RWPE1 (cell line): Measurements from ENCODE around the gene MNT.

Experiments
- CTCF ChIA-PET: fragments of 350-600 bp; sonication (Branson Sonifier 250); formaldehyde crosslinking; extraction: SDS; loops from one replicate; lab custom pipeline; 2021; lab: Yijun Ruan, JAX
- POLR2A ChIA-PET: fragments of 400-600 bp; formaldehyde crosslinking; extraction: SDS; loops from one replicate; lab custom pipeline; 2020; ENCODE audit warnings: antibody characterized with exemption; ENCODE audit not compliant: low non-redundant PET; lab: Yijun Ruan, JAX
- DNase-seq: peaks from one replicate; pipeline ENCODE4 v3.0.0; 2012; ENCODE audit warnings: low spot score
- H3K27ac ChIP-seq: fragments of 450-650 bp; 2 replicates; pipeline ENCODE4 v1.5.1; 2017
- CTCF ChIP-seq: fragments of 450-650 bp; conservative IDR thresholded peaks from 2 replicates; pipeline ENCODE4 v1.5.1; 2017; ENCODE audit warnings: low read depth, mild to moderate bottlenecking

MNT gene

GRCh38 chr17:2379489-2380225, 21.2 kb downstream of the MNT start:
- POLR2A ChIA-PET: no interaction called here
- CTCF ChIA-PET: interaction anchor here (0.7 to 4.3 kb wide), 4 partner anchors 37 to 490 kb away, joined by 3 to 54 read pairs (median 4); no protein-coding TSS in a partner anchor
- TF ChIP-seq CTCF: no peak
- DNase-seq: no peak
- H3K27ac ChIP-seq: peak overlapping the region; percentile 99

GRCh38 chr17:2378905-2379304, 22.0 kb downstream of the MNT start:
- ChIA-PET CTCF (interaction anchor here (0.7 to 1.2 kb wide), 2 partner anchors 37 to 490 kb away, joined by 4 to 5 read pairs; no protein-coding TSS in a partner anchor), POLR2A (no interaction called here)
- H3K27ac ChIP-seq: peak overlapping the region; percentile 99
- no peak for DNase-seq
- TF ChIP-seq CTCF: no peak

GRCh38 chr17:2377659-2378058, 23.2 kb downstream of the MNT start:
- no peak for TF ChIP-seq CTCF
- ChIA-PET POLR2A (no interaction called here), CTCF (no interaction called here)
- H3K27ac ChIP-seq: peak overlapping the region; percentile 99
- no peak for DNase-seq

- CTCF ChIA-PET: interaction anchor here (0.7 kb wide), 1 partner anchor 47 kb away, joined by 3 read pairs; no protein-coding TSS in a partner anchor
- DNase-seq: no peak
- POLR2A ChIA-PET: no interaction called here
- no peak for TF ChIP-seq CTCF
- peak overlapping the region; percentile 99; the same call in 1 of the 2 replicates for H3K27ac ChIP-seq
Observed at GRCh38 chr17:2376107-2376506, 24.8 kb downstream of the MNT start.

GRCh38 chr17:2375406-2375805, 25.5 kb downstream of the MNT start:
- CTCF ChIA-PET: no interaction called here
- no peak for DNase-seq
- TF ChIP-seq CTCF: no peak
- POLR2A ChIA-PET: no interaction called here
- H3K27ac ChIP-seq: peak overlapping the region; percentile 17

- CTCF ChIA-PET: interaction anchor here (1.0 kb wide), 1 partner anchor 22 kb away, joined by 4 read pairs; no protein-coding TSS in a partner anchor
- DNase-seq: peak; percentile 19
- no peak for TF ChIP-seq CTCF
- H3K27ac ChIP-seq: peak overlapping the region; percentile 17
- POLR2A ChIA-PET: no interaction called here
Observed at GRCh38 chr17:2374549-2375285, 26.1 kb downstream of the MNT start.
